ENCODE results near the gene GPR137.

DNA sequence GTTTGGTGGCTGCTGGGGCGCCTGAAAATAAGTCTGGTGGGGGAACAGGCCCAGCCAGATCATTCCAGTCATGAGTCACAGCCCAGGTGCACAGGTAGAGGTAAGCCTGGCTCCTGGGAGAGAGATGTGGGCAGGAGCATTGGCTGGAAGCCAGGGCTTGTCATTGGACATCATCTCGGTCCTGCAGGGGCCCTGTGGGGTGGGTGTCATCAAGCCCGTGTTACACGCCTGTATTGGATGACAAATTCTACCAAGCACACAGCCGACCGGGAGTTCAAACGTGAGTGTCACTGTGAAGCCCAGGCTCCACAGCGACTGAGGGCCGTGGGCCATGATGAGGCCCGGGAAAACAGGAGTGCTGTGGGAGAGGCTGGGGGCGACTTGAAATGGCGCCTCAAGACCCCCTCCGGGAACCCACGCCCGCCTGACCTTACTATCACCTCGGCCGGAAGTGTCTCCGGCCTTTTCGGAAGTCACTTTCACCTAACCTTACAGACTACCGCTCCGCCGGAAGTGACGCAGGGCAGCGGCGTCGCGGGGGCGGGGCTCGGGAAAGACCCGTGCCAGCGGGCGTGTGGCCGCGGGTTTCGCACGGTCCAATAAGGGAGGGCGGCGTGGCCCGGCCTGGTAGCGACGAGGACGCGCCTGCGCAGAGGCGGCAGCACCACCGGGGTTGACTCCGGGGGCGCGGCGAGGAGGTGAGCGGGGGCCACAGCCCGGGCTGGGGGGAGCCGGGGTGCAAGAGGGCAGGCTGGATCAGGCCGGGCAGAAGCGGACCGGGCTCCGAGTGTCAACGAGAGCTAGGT is 45.0 kb upstream of the GPR137 start, which contains the start of gene FKBP2:
- TF ChIP-seq, protein P1, sequence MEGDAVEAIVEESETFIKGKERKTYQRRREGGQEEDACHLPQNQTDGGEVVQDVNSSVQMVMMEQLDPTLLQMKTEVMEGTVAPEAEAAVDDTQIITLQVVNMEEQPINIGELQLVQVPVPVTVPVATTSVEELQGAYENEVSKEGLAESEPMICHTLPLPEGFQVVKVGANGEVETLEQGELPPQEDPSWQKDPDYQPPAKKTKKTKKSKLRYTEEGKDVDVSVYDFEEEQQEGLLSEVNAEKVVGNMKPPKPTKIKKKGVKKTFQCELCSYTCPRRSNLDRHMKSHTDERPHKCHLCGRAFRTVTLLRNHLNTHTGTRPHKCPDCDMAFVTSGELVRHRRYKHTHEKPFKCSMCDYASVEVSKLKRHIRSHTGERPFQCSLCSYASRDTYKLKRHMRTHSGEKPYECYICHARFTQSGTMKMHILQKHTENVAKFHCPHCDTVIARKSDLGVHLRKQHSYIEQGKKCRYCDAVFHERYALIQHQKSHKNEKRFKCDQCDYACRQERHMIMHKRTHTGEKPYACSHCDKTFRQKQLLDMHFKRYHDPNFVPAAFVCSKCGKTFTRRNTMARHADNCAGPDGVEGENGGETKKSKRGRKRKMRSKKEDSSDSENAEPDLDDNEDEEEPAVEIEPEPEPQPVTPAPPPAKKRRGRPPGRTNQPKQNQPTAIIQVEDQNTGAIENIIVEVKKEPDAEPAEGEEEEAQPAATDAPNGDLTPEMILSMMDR (IDR thresholded peaks at IDR 0.05), result no peak
- TF ChIP-seq POLR2A (IDR thresholded peaks at IDR 0.05), result peak; percentile 68 to 95

Data from thyroid gland (tissue), 4 donors.